PC-9 (cell line): ENCODE data around the gene IL10.

Experiments
- EZH2 ChIP-seq: fragments of 200-600 bp; sonication (generic); IDR thresholded peaks from 2 replicates; pipeline ENCODE4 v1.8.0; 2017; ENCODE audit warnings: antibody characterized with exemption, low read depth
- TF ChIP-seq, protein P1 (sequence below): fragments of 200-600 bp; sonication (generic); conservative IDR thresholded peaks from 2 replicates; pipeline ENCODE4 v1.6.1; 2017; ENCODE audit warnings: mixed run types, antibody characterized with exemption, mild to moderate bottlenecking, moderate library complexity

DNA sequence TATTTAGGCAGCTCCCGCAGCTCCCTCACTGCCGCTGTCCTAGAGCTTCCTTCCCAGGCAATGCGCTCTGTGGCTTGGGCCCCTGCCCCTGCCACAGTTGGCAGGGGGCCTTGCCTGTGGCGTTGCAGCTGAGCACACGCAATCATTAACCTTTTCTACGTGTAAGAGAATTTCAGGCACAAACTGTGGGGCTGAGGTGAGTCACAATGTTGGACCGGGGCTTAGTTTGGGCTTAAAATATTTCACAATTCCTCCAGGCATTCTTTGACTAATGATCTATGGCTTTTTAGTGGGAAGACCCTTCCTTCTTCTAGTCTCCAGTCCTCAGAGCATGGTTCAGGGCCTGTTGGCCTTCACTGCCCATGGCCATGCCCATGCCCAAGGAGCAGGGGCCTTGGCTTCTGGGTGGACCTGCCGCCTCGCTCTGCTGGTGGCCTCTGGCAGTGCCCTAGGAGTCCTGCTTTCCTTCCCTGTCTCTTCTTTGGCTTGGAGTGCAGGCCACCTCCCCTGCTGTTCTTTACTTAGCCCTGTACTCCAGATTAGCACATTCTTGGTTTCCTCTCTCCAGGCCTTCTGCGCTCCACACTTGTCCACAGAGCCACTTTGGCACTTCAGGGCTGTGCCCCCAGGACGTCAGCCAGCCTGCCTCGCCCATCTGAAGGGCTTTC, 48.4 kb downstream of the IL10 start:
- TF ChIP-seq, protein P1, sequence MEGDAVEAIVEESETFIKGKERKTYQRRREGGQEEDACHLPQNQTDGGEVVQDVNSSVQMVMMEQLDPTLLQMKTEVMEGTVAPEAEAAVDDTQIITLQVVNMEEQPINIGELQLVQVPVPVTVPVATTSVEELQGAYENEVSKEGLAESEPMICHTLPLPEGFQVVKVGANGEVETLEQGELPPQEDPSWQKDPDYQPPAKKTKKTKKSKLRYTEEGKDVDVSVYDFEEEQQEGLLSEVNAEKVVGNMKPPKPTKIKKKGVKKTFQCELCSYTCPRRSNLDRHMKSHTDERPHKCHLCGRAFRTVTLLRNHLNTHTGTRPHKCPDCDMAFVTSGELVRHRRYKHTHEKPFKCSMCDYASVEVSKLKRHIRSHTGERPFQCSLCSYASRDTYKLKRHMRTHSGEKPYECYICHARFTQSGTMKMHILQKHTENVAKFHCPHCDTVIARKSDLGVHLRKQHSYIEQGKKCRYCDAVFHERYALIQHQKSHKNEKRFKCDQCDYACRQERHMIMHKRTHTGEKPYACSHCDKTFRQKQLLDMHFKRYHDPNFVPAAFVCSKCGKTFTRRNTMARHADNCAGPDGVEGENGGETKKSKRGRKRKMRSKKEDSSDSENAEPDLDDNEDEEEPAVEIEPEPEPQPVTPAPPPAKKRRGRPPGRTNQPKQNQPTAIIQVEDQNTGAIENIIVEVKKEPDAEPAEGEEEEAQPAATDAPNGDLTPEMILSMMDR, result no peak
- no peak for TF ChIP-seq EZH2
